ENCODE results near the gene SLC5A6.

The SLC5A6 gene

DNA sequence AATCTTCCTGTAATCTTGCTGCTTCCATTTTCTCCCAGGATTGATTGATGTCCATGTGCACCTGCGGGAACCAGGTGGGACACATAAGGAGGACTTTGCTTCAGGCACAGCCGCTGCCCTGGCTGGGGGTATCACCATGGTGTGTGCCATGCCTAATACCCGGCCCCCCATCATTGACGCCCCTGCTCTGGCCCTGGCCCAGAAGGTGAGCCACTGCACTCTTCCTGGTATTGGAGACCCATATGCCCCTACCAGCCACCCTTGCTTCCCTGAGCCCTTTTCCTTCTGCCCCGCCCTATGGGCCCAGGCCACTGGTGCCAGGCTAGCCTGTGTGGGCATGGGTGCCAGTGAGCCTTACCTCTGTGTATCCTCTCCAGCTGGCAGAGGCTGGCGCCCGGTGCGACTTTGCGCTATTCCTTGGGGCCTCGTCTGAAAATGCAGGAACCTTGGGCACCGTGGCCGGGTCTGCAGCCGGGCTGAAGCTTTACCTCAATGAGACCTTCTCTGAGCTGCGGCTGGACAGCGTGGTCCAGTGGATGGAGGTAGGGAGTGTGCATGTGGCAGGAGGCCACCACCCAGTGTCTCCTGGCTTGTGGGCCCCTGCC, 25.4 kb upstream of the SLC5A6 start:
- TF ChIP-seq TAF1 (IDR thresholded peaks at IDR 0.05; ENCODE audit: low read depth) (no peak), TEAD4 (IDR thresholded peaks at IDR 0.05) (no peak), ZBTB7A (IDR thresholded peaks at IDR 0.05; ENCODE audit: low read depth) (no peak), YY1 (IDR thresholded peaks at IDR 0.05; ENCODE audit: low read depth) (no peak), CREB1 (IDR thresholded peaks at IDR 0.05; ENCODE audit: low read depth) (no peak), CEBPB (IDR thresholded peaks at IDR 0.05) (no peak), NFIC (IDR thresholded peaks at IDR 0.05) (no peak), EP300 (IDR thresholded peaks at IDR 0.05; ENCODE audit: borderline replicate concordance) (no peak), TCF12 (IDR thresholded peaks at IDR 0.05; ENCODE audit: low read depth) (no peak), FOXM1 (IDR thresholded peaks at IDR 0.05; ENCODE audit: borderline replicate concordance, low read depth) (no peak), RAD21 (IDR thresholded peaks at IDR 0.05; ENCODE audit: low read depth) (no peak)
- TF ChIP-seq, protein P1, sequence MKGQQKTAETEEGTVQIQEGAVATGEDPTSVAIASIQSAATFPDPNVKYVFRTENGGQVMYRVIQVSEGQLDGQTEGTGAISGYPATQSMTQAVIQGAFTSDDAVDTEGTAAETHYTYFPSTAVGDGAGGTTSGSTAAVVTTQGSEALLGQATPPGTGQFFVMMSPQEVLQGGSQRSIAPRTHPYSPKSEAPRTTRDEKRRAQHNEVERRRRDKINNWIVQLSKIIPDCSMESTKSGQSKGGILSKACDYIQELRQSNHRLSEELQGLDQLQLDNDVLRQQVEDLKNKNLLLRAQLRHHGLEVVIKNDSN (IDR thresholded peaks at IDR 0.05), result no peak
- TF ChIP-seq, protein P2, sequence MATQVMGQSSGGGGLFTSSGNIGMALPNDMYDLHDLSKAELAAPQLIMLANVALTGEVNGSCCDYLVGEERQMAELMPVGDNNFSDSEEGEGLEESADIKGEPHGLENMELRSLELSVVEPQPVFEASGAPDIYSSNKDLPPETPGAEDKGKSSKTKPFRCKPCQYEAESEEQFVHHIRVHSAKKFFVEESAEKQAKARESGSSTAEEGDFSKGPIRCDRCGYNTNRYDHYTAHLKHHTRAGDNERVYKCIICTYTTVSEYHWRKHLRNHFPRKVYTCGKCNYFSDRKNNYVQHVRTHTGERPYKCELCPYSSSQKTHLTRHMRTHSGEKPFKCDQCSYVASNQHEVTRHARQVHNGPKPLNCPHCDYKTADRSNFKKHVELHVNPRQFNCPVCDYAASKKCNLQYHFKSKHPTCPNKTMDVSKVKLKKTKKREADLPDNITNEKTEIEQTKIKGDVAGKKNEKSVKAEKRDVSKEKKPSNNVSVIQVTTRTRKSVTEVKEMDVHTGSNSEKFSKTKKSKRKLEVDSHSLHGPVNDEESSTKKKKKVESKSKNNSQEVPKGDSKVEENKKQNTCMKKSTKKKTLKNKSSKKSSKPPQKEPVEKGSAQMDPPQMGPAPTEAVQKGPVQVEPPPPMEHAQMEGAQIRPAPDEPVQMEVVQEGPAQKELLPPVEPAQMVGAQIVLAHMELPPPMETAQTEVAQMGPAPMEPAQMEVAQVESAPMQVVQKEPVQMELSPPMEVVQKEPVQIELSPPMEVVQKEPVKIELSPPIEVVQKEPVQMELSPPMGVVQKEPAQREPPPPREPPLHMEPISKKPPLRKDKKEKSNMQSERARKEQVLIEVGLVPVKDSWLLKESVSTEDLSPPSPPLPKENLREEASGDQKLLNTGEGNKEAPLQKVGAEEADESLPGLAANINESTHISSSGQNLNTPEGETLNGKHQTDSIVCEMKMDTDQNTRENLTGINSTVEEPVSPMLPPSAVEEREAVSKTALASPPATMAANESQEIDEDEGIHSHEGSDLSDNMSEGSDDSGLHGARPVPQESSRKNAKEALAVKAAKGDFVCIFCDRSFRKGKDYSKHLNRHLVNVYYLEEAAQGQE (IDR thresholded peaks at IDR 0.05; ENCODE audit: low read depth), result no peak
- TF ChIP-seq, protein P3, sequence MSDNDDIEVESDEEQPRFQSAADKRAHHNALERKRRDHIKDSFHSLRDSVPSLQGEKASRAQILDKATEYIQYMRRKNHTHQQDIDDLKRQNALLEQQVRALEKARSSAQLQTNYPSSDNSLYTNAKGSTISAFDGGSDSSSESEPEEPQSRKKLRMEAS (IDR thresholded peaks at IDR 0.05), result no peak

DNA sequence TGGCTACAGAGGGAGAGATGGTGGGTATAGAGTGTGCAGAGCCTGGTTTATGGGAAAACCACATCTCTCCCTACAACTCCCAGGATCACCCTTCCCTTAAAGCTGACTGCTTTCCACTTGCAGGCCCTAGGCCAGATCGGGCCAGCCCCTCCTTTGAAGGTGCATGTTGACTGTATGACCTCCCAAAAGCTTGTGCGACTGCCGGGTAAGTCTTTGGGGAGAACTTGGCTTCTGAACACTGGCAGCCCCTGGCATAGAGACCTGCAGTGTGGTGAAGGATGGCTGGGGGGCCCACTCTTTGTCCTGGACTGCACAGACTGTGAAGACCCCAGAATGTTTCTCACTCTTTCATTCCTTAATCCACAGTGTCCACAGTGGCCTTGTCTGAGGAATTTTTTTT, 24.6 kb upstream of the SLC5A6 start:
- TF ChIP-seq, protein P1 (IDR thresholded peaks at IDR 0.05), result no peak
- TF ChIP-seq YY1 (IDR thresholded peaks at IDR 0.05; ENCODE audit: low read depth), result no peak
- TF ChIP-seq, protein P2 (IDR thresholded peaks at IDR 0.05; ENCODE audit: low read depth), result no peak

DNA sequence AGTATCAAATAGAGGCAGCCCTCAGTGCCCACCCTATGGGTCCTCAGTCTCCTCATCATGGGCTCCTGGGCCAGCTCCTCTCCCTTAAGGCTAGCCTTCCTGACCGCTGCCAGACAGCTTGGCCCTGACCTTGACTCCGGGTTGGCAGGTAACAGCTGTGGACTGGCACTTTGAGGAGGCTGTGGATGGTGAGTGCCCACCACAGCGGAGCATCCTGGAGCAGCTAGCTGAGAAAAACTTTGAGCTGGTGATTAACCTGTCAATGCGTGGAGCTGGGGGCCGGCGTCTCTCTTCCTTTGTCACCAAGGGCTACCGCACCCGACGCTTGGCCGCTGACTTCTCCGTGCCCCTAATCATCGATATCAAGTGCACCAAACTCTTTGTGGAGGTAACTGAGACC, 24.1 kb upstream of the SLC5A6 start:
- no peak for TF ChIP-seq YY1 (IDR thresholded peaks at IDR 0.05; ENCODE audit: low read depth)
- no peak for TF ChIP-seq RAD21 (IDR thresholded peaks at IDR 0.05; ENCODE audit: low read depth)
- TF ChIP-seq, protein P1 (IDR thresholded peaks at IDR 0.05), result no peak
- no peak for TF ChIP-seq NFIC (IDR thresholded peaks at IDR 0.05)
- TF ChIP-seq CREB1 (IDR thresholded peaks at IDR 0.05; ENCODE audit: low read depth), result no peak
- no peak for TF ChIP-seq ZBTB7A (IDR thresholded peaks at IDR 0.05; ENCODE audit: low read depth)
- no peak for TF ChIP-seq TEAD4 (IDR thresholded peaks at IDR 0.05)
- TF ChIP-seq, protein P3 (IDR thresholded peaks at IDR 0.05), result no peak
- no peak for TF ChIP-seq CEBPB (IDR thresholded peaks at IDR 0.05)

DNA sequence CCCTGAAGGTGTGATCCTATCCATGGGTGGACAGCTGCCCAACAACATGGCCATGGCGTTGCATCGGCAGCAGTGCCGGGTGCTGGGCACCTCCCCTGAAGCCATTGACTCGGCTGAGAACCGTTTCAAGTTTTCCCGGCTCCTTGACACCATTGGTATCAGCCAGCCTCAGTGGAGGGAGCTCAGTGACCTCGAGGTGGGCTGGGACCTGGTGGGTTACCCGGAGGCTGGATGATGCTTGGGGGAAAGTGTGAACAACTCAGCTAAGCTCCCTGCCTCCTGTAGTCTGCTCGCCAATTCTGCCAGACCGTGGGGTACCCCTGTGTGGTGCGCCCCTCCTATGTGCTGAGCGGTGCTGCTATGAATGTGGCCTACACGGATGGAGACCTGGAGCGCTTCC, 21.3 kb upstream of the SLC5A6 start:
- TF ChIP-seq NFIC (IDR thresholded peaks at IDR 0.05) (no peak), YY1 (IDR thresholded peaks at IDR 0.05; ENCODE audit: low read depth) (no peak), EP300 (IDR thresholded peaks at IDR 0.05; ENCODE audit: borderline replicate concordance) (no peak), TAF1 (IDR thresholded peaks at IDR 0.05; ENCODE audit: low read depth) (no peak), TEAD4 (IDR thresholded peaks at IDR 0.05) (no peak), EGR1 (IDR thresholded peaks at IDR 0.05) (no peak), CREB1 (IDR thresholded peaks at IDR 0.05; ENCODE audit: low read depth) (no peak), FOXM1 (IDR thresholded peaks at IDR 0.05; ENCODE audit: borderline replicate concordance, low read depth) (no peak), ZBTB7A (IDR thresholded peaks at IDR 0.05; ENCODE audit: low read depth) (no peak), CEBPB (IDR thresholded peaks at IDR 0.05) (no peak), RAD21 (IDR thresholded peaks at IDR 0.05; ENCODE audit: low read depth) (no peak), TCF12 (IDR thresholded peaks at IDR 0.05; ENCODE audit: low read depth) (no peak)
- TF ChIP-seq, protein P3 (IDR thresholded peaks at IDR 0.05), result no peak
- TF ChIP-seq, protein P1 (IDR thresholded peaks at IDR 0.05), result no peak
- TF ChIP-seq, protein P2 (IDR thresholded peaks at IDR 0.05; ENCODE audit: low read depth), result no peak

Measured in Ishikawa (cell line).